Uterus (tissue), 2 donors: ENCODE results near the gene LYRM2.

Source experiments
- POLR2A ChIP-seq, 2 donors: fragments of 450-650 bp; IDR thresholded peaks; one replicate each; pipeline ENCODE4 v1.6.1; 2016; ENCODE audit warnings: antibody characterized with exemption in 2 of 2, mild to moderate bottlenecking in 1 of 2, moderate library complexity in 1 of 2
- TF ChIP-seq, protein P1 (sequence below), 4 experiments: fragments of 200-600 bp in 2 of 4; fragments of 450-650 bp in 2 of 4; sonication (generic) in 2 of 4; IDR thresholded peaks; one replicate each; pipeline ENCODE4 v1.5.1; 2016 to 2019; ENCODE audit warnings: antibody characterized with exemption in 4 of 4, mild to moderate bottlenecking in 2 of 4, moderate library complexity in 1 of 4

DNA sequence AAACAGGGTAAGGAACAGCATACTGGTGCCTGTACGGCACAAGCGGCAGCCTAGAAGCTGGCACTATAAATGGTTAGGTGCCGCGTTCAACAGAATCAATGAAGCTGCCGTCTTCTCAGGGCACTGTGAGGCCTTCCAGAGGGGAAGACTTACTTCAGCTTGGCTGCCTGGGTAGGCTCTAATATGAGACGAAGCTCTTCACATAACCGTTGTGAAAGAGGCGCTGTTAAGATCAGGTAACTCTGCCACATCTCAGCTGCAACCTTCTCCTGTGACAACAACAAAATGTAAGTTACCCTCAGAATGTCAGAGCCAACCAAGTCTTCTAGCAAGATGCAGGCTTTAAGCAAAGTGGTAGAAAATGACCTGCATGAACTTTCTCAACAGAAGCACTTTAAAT, 12.0 kb upstream of the LYRM2 start:
- TF ChIP-seq POLR2A (IDR thresholded peaks at IDR 0.05) = no peak
- TF ChIP-seq, protein P1, sequence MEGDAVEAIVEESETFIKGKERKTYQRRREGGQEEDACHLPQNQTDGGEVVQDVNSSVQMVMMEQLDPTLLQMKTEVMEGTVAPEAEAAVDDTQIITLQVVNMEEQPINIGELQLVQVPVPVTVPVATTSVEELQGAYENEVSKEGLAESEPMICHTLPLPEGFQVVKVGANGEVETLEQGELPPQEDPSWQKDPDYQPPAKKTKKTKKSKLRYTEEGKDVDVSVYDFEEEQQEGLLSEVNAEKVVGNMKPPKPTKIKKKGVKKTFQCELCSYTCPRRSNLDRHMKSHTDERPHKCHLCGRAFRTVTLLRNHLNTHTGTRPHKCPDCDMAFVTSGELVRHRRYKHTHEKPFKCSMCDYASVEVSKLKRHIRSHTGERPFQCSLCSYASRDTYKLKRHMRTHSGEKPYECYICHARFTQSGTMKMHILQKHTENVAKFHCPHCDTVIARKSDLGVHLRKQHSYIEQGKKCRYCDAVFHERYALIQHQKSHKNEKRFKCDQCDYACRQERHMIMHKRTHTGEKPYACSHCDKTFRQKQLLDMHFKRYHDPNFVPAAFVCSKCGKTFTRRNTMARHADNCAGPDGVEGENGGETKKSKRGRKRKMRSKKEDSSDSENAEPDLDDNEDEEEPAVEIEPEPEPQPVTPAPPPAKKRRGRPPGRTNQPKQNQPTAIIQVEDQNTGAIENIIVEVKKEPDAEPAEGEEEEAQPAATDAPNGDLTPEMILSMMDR (IDR thresholded peaks at IDR 0.05) = no peak
